Caco-2 (cell line): ENCODE data around the gene ART1. TPM values are rescaled to one million over a fixed set of nuclear protein-coding genes. Genes with fewer than 3 reads are reported as not detected.
A peak's percentile ranks its signal among the peaks of the same experiment; 100 is the strongest.

Experiments
- BruUV-seq: library from RNA; stranded (reverse); fragments of 400-500 nt; replicated peaks from 2 replicates; lab custom pipeline; 2021; lab: Mats Ljungman, UMichigan
- CTCF ChIA-PET: fragments of 300-600 bp; sonication (Branson Sonifier 250); formaldehyde crosslinking; loops from one replicate; lab custom pipeline; 2022; ENCODE audit warnings: antibody characterized with exemption; lab: Charles Lee
- POLR2A ChIA-PET: fragments of 300-600 bp; sonication (Branson Sonifier 250); formaldehyde crosslinking; loops from one replicate; lab custom pipeline; 2022; ENCODE audit warnings: antibody characterized with exemption; lab: Charles Lee
- DNase-seq, 2 experiments: peaks; one replicate each; pipeline versions ENCODE4 v3.0.0 to v3.0.0-alpha.2; 2020 to 2022
- H3K27me3 ChIP-seq: replicated peaks from 2 replicates; pipeline ENCODE4 v1.6.0; 2011; ENCODE audit warnings: low read length; ENCODE audit not compliant: control insufficient read depth, insufficient read depth
- H3K36me3 ChIP-seq: 2 replicates; pipeline ENCODE4 v1.5.1; 2011; ENCODE audit warnings: low read length; ENCODE audit not compliant: control insufficient read depth, insufficient read depth
- H3K4me1 ChIP-seq: fragments of 250-450 bp; sonication (Bioruptor Pico); 2 replicates; pipeline ENCODE4 v1.5.1; 2020; ENCODE audit warnings: mild to moderate bottlenecking
- H3K4me3 ChIP-seq: 2 replicates; pipeline ENCODE4 v1.5.1; 2011; ENCODE audit warnings: low read depth, mild to moderate bottlenecking, control low read depth, low read length
- H3K9me3 ChIP-seq: fragments of 250-450 bp; sonication (Bioruptor Pico); 2 replicates; pipeline ENCODE4 v1.5.1; 2020; ENCODE audit warnings: mild to moderate bottlenecking, moderate library complexity
- H3K27ac Mint-ChIP-seq: one replicate; pipeline ENCODE4 v1.8.0; 2022; ENCODE audit warnings: mixed read lengths; ENCODE audit not compliant: unreplicated experiment
- H3K27me3 Mint-ChIP-seq: one replicate; pipeline ENCODE4 v1.8.0; 2022; ENCODE audit warnings: mixed read lengths; ENCODE audit not compliant: insufficient read depth, unreplicated experiment
- H3K36me3 Mint-ChIP-seq: one replicate; pipeline ENCODE4 v1.8.0; 2022; ENCODE audit warnings: mild to moderate bottlenecking, mixed read lengths; ENCODE audit not compliant: insufficient read depth, unreplicated experiment
- H3K4me1 Mint-ChIP-seq: one replicate; pipeline ENCODE4 v1.8.0; 2022; ENCODE audit warnings: low read depth, mixed read lengths; ENCODE audit not compliant: unreplicated experiment
- H3K4me3 Mint-ChIP-seq: one replicate; pipeline ENCODE4 v1.8.0; 2022; ENCODE audit warnings: mild to moderate bottlenecking, moderate library complexity, mixed read lengths; ENCODE audit not compliant: unreplicated experiment
- H3K9me3 Mint-ChIP-seq: one replicate; pipeline ENCODE4 v1.8.0; 2022; ENCODE audit warnings: mixed read lengths; ENCODE audit not compliant: unreplicated experiment
- intact Hi-C: fragments of 100-400 bp; cut with micrococcal nuclease; formaldehyde crosslinking; loops from one replicate; pipeline ENCODE4 v1.10.0; 2022; ENCODE audit not compliant: unreplicated experiment
- total RNA-seq: library from RNA; stranded (reverse); gene quantifications from 2 replicates; pipeline ENCODE4 v1.2.3, GENCODE V29; 2022
- TF ChIP-seq, protein P1 (sequence below), 2 experiments: fragments of 200-600 bp in 1 of 2; IDR thresholded peaks; 1 replicate in 1 of 2; 2 replicates in 1 of 2; pipeline versions ENCODE4 v1.5.1 to v1.8.0; 2011 to 2022; ENCODE audit warnings: antibody characterized with exemption in 1 of 2, control low read depth in 1 of 2, inconsistent platforms in 1 of 2, low read depth in 1 of 2, low read length in 1 of 2, mild to moderate bottlenecking in 1 of 2, moderate library complexity in 1 of 2; ENCODE audit not compliant: insufficient read depth in 1 of 2, severe bottlenecking in 1 of 2, unreplicated experiment in 1 of 2

ART1 gene
- total RNA-seq, 1 experiment from 2014 or later: not detected

DNA sequence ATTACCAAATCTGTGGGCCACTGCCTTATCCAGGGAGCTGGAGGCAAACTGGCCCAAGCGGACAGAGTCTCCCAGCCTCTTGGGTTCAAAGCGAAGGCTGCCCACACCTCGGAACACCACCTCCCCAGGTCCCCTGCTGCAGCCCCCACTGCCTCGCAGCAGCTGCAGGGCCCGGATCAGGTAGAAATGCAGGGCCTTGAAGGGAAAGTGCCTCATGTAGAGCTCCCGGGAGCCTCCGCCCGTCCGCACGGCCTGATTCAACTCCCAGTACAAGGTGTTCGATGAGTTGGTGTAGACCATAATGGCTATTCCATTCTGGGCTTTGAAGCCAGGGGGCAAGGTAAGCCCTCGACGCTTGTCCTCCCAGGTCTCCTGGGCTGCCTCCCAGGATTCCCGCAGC is 5.1 kb upstream of the ART1 start:
- Histone ChIP-seq H3K36me3 (no peaks in the 10 kb centered on the region), H3K9me3 (no peaks in the 10 kb centered on the region), H3K4me1 (peaks cover 8% of the 10 kb centered on the region), H3K4me3 (no peak overlapping the region), H3K27me3 (no peaks in the 10 kb centered on the region)
- Mint-ChIP-seq H3K27ac (no peak overlapping the region), H3K27me3 (no peaks in the 10 kb centered on the region), H3K9me3 (no peaks in the 10 kb centered on the region), H3K4me3 (no peak overlapping the region), H3K36me3 (peaks cover 6% of the 10 kb centered on the region), H3K4me1 (no peaks in the 10 kb centered on the region)
- no TSS peak for BruUV-seq
- ChIA-PET POLR2A (no interaction called here), CTCF (no interaction called here)
- intact Hi-C loops: no loop called here
- TF ChIP-seq, protein P1, sequence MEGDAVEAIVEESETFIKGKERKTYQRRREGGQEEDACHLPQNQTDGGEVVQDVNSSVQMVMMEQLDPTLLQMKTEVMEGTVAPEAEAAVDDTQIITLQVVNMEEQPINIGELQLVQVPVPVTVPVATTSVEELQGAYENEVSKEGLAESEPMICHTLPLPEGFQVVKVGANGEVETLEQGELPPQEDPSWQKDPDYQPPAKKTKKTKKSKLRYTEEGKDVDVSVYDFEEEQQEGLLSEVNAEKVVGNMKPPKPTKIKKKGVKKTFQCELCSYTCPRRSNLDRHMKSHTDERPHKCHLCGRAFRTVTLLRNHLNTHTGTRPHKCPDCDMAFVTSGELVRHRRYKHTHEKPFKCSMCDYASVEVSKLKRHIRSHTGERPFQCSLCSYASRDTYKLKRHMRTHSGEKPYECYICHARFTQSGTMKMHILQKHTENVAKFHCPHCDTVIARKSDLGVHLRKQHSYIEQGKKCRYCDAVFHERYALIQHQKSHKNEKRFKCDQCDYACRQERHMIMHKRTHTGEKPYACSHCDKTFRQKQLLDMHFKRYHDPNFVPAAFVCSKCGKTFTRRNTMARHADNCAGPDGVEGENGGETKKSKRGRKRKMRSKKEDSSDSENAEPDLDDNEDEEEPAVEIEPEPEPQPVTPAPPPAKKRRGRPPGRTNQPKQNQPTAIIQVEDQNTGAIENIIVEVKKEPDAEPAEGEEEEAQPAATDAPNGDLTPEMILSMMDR (IDR thresholded peaks at IDR 0.05; ENCODE audit: insufficient read depth in 1 of 2, low read depth in 1 of 2, low read length in 1 of 2, severe bottlenecking in 1 of 2, unreplicated experiment in 1 of 2): no peak
- no peak for DNase-seq

DNA sequence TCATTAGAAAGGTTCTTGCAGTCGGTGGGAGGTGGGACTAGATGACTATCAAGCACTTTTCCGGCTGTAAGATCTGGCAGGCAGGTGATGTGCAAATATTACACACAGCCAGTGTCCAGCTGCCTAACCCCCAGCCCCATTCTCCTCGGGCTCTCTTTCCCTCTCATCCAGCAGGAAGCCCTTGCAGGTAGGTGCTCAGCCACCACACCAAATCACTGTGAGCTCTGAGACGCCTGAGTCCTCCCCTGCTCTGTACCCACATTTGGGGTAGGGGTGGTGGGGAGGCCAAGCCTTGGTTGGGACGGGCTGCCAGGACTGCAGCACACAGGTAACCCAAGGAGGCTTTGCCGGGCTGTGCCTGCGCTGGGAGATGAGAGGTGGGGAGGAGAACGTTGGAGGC is 3.7 kb upstream of the ART1 start:
- CTCF ChIA-PET: interaction anchor here (0.6 kb wide), 1 partner anchor 14 kb away, joined by 3 read pairs; no protein-coding TSS in a partner anchor
- H3K27ac Mint-ChIP-seq: peak overlapping the region; percentile 5
- no TSS peak for BruUV-seq
- H3K4me1 ChIP-seq: peaks cover 8% of the 10 kb centered on the region
- POLR2A ChIA-PET: no interaction called here
- no peak for DNase-seq
- no peaks in the 10 kb centered on the region for H3K9me3 ChIP-seq
- no peaks in the 10 kb centered on the region for H3K36me3 ChIP-seq
- peaks cover 6% of the 10 kb centered on the region for H3K36me3 Mint-ChIP-seq
- H3K4me1 Mint-ChIP-seq: no peaks in the 10 kb centered on the region
- intact Hi-C loops: no loop called here
- H3K27me3 ChIP-seq: no peaks in the 10 kb centered on the region
- no peaks in the 10 kb centered on the region for H3K9me3 Mint-ChIP-seq
- no peaks in the 10 kb centered on the region for H3K27me3 Mint-ChIP-seq
- TF ChIP-seq, protein P1 (IDR thresholded peaks at IDR 0.05; ENCODE audit: insufficient read depth in 1 of 2, low read depth in 1 of 2, low read length in 1 of 2, severe bottlenecking in 1 of 2, unreplicated experiment in 1 of 2): no peak
- H3K4me3 Mint-ChIP-seq: peak overlapping the region; percentile 82
- H3K4me3 ChIP-seq: no peak overlapping the region

DNA sequence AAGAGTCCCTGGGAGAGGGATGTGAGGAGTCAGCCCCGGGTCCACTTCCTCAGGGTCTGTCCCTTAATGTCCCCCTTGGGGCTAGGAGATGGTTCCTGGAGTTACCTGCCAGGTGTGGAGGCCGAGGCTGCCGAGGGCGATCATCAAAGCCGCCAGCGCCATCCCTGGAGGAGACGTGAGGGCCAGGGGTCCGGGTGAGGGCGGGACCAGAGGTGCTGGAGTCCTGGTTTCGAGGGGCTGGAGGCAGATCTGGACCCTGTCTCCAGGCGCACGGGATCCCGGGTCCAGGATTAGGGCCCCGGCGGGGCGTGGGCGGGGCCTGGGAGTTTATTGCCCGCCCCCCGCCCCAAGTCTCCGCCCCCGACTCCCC is 3.2 kb upstream of the ART1 start, which contains the start of gene ART5:
ART5 (minus strand) TSS at position 292 of the 370 bp plus-strand sequence; CDS start at position 162, 130 bp downstream.
- intact Hi-C loops: no loop called here
- Mint-ChIP-seq H3K4me3 (peak within 1 kb of the TSS; percentile 82), H3K9me3 (no peaks in the 10 kb centered on the region), H3K27ac (peak within 1 kb of the TSS; percentile 5), H3K36me3 (peaks cover 6% of the 10 kb centered on the region), H3K4me1 (no peaks in the 10 kb centered on the region), H3K27me3 (no peaks in the 10 kb centered on the region)
- no peaks in the 10 kb centered on the region for H3K36me3 ChIP-seq
- POLR2A ChIA-PET: no interaction called here
- DNase-seq: no peak
- TF ChIP-seq, protein P1 (IDR thresholded peaks at IDR 0.05; ENCODE audit: insufficient read depth in 1 of 2, low read depth in 1 of 2, low read length in 1 of 2, severe bottlenecking in 1 of 2, unreplicated experiment in 1 of 2): no peak
- TSS peak; percentile 63 for BruUV-seq
- CTCF ChIA-PET: interaction anchor here (0.6 kb wide), 1 partner anchor 14 kb away, joined by 3 read pairs; no protein-coding TSS in a partner anchor
- peaks cover 8% of the 10 kb centered on the region for H3K4me1 ChIP-seq
- H3K4me3 ChIP-seq: peak within 1 kb of the TSS; percentile 50
- H3K27me3 ChIP-seq: no peaks in the 10 kb centered on the region
- no peaks in the 10 kb centered on the region for H3K9me3 ChIP-seq
